Kidney glomerular epithelial cell (primary cell): ENCODE results near the gene MAFB.

Source experiments
- DNase-seq: peaks from one replicate; lab custom pipeline; 2025; lab: John Stamatoyannopoulos, UW

Gene MAFB

DNA sequence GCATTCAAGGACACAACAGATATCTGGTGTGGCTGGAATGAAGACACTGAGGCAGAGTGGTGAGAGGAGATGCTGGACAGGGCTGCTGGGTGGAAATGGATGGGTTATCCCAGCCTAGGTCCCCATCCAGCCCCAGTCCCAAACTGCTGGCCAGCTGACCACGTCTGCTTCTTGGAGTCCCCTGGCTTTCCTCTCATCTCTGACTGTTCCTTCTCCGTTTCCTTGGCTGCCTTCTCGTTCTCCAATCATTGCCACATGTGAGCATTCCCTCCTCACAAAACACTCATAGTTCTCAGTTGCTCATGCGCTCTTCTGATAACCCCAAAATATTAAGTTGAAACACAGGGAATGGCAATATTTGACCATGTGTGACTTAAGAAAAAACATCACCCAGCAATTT, 31.5 kb downstream of the MAFB start:
- no peak for DNase-seq

DNA sequence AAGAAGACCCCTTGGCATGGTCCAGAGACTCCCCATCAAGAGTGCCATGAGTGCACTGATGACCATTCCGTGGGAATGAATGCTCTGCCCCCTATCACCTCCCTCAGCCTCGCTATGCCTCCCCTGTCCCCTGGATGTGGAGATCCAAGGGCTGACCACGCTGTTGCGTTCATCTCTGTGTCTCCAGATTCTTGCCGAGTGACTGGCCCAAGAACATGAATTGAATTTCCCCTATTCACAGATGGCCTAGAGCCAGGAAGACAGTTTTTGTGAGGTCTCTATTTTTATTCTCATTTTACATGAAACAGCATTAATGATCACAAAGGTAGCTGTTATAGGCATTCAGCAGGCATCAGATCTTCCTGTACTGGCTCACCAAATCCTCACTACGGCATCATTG, 33.6 kb downstream of the MAFB start:
- no peak for DNase-seq

DNA sequence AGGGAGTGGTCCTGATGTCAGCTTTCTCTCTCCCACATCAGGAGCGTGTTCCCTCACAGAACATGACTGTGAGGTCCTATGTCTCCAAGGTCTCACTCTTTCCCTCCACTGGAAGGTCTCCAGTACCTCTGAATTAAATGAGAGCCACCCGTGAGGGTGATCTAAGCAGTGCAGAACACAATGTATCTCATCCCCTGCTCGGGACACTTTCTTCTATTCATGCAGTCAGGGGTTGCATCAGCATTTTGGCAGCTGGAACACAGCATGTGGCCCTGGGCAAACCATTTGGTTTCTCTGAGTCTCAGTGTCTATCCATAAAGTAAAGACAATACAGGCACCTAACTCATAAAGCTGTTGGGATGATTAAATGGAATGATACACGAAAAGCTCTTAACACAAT, 34.2 kb downstream of the MAFB start:
- no peak for DNase-seq

DNA sequence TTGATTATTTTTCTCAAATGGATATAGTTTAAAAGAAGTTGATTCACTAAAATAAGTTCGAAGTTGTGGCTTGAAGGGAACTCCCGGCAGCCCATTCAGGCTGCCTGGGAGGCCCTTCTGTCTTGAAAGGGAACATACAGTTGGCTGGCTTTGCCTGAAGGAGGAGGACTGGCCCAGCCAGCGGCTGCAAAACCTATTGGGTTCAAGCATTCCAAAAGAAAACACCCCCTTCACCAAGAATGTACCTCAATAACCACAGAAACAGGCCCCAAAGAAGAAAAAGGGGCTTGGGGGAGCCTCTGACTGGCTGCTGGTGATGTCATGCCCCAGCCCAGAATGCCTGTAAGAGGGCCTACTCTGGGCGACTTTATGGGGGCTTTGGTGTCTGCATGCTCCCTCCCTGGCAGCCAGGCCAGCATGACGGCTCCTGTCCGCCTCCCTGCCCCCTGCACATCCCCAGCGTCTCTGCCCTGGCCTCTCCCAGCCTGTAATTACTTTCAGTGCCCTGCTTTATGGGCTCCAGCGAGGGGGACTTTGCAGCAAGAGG, 36.5 kb downstream of the MAFB start:
- no peak for DNase-seq

DNA sequence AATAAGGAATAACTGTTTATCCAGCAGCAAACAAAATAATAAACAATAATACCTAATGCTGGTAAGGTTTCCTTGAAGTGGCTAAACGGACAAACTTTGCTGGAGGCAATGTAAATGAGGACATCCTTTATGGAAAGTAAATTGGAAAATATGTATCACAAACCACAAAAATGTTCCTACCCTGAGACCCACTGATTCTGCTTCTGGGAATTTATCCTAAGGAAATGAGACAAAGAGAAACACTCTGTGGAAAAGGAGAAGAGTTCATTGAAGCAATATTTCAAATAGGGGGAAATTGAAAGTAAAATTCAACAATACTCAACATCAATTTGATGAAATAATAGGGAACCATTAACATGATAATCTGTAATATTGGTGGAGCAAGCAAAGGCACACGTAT, 37.9 kb downstream of the MAFB start:
- DNase-seq = no peak

DNA sequence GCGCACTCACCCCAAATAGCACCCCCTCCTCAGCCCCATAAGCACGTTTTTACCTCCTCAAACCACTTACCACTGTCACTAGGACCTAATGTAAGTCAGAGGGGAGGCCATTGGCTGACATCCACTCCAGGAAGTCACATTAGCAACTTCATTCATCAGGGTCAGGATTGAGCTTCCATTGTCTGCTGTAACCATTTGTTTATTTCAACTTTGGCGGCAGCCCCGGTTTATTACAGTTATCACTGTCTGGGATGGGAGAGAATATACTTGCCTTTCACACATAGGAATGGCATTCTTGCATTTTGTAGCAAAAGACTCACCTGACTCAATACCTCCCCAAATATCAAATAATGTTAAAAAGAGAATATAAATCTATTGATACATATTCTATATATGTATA, 38.3 kb downstream of the MAFB start:
- DNase-seq = no peak

DNA sequence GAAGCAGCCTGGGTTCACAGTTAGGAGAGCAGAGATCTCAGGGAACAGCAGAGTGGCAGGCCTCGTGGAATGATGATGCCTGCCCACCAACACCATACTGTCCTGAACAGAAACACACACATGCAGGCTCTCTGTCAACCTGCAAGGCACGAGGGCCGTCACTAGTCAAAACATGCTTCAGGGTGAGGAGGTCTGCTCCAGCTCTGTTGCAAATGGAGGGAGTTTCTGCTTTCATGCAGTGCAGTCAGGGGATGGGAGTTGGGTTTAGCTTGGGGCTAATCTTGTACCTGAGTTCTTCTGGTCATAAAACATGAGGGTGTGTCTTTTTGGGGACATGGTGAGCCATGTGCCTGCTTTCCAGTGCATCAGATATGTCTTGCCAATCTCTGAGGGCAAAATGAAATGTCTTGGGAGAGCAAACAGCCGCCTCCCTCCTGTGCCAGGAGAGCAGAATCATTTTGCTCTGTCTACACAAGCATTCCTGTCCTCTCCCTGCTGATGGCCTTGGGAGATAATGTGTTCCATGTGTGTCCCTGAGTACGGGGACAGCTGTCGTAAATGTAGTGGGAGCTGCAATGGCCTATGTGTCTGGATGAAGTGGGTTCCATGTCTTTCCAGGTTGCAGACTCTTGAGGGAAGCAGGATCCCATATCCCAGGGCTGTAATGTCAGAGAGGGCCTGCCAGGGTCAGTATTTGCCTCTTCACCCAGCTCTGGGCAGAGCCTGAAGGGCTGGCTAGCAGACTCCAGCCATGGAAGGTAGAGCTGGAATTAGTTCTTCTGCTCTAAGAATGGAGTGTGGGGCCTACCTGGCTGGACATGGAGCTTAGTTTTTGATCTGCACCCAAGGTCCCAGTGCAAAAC, 40.6 kb downstream of the MAFB start:
- DNase-seq = no peak

DNA sequence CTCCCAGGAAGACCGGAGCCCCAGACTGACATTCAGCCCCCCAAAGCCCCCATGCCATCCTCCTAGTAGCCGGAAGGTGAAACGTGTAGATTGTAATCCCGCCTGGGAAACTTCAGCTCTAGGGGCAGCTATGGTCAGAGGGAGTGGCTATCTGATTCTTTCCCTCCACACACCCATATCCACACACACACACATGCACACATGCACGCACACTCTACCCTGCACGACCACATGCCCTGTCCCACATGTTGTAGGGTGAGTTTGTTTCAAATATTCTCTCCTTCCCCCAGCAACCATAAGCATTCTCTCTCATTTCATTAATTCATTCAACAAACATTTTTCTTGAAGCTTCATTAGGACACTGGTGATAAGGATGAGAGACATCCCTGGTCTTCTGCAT, 42.2 kb downstream of the MAFB start:
- DNase-seq = no peak

DNA sequence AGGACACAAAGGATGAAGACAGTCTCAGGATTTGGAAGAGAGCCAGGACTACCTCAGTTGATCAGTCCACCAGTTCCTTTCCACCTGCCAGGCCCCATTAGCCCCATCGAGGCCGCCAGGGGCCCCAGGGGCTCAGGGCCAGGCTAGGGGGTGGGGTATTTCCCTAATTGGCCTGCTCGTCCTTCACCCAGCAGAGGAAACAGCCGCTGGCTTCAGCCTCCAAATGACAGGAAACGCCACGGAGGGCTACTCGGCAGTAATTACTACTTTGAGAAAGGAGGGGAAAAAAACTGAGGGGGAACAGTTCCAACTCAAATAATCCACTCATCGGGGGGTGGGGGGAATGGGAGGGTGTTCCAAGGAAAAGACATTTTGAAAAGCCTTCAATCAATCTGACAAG, 42.7 kb downstream of the MAFB start:
- DNase-seq = no peak

DNA sequence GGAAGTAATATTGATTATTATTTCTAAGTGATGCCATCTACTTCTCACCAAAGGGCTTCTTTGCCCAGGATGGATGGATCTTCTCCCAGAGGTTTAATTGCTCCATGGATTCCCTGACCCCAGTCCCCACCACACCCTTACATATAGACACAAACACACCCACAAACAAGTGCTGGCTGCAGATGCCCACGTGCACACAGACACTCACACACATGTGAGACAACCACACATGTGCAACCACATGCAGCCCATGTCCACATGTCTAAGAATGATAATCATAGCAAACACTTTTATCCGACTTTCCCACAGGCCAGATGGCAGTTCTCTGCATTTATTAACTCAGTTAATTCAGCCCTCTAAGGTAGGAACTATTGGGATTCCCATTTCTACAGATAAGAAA, 44.2 kb downstream of the MAFB start:
- no peak for DNase-seq

DNA sequence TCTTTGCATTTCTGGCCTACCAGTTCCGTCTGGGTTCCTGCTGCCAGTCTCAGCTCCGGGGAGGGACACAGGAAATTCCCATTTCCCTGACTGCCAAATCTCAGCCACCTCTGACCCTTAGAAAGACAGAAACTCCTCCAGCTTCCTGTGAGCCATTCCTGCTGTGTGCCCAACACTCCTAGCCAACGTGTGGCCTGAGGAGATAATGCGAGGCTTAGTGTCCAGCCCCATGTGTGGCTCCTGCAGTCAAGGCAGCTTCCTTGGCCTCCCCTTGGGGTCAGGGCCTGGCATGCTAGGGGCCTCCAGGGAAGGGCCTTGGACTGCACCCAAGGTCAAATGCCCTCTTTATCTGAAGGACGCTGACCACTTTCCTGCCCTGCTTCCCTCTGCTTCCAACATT, 45.1 kb downstream of the MAFB start:
- DNase-seq = no peak

DNA sequence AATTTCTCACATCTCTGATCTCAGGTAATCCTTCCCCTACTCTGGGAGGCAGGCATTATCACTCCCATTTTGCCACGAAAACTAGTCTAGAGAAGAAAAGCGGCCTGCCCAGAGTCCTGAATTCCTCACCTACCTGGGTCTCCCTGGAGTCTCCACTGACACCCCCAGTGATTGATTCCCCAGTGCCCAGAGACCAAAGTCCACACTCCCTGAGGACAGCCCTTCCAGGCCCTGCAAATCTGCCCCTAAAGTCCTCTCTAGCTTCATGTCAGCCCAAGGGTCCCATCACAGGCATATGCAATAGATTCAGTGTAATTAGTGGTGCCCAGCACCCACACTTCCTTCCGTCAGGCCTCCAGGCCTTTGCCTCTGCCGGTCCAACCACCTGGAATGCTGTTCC, 47.2 kb downstream of the MAFB start:
- no peak for DNase-seq

DNA sequence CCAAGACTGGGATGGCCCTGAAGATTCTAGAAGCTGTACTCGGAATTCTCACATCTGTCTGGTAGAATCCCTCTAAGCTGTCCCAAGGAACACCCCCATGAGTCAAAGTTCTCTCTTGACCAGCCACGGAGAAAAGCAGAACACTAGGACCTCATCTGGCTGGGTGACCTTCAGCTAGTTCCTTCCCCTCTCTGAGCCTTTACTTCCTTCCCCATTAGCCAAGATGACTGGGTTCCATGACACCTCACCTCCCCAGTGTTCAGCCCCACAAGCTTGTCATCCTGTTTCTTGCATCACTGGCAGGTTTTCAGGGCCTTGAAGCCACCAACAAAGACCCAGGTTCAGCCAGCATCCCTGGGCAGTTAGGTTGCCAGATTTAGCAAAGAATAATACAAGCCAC, 47.8 kb downstream of the MAFB start:
- DNase-seq = no peak

DNA sequence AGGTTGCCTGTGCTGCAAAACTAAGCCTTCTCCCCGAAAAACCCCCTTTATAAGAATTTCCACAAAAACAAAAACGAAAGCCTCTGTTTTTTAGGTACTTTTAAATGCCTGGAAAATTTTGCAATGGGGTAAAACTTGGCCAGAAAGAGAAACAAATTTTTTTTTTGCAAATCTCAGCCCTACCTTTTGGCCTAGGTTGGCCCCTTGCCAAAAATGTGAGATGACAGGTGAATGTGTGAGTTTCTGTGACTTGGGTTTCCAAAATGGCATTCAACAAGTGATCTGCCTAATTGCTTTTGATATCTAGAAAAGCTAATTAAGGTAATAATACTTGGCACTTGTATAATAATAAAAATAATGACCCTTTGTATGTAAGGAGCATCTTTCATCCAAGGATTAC, 48.4 kb downstream of the MAFB start:
- no peak for DNase-seq

DNA sequence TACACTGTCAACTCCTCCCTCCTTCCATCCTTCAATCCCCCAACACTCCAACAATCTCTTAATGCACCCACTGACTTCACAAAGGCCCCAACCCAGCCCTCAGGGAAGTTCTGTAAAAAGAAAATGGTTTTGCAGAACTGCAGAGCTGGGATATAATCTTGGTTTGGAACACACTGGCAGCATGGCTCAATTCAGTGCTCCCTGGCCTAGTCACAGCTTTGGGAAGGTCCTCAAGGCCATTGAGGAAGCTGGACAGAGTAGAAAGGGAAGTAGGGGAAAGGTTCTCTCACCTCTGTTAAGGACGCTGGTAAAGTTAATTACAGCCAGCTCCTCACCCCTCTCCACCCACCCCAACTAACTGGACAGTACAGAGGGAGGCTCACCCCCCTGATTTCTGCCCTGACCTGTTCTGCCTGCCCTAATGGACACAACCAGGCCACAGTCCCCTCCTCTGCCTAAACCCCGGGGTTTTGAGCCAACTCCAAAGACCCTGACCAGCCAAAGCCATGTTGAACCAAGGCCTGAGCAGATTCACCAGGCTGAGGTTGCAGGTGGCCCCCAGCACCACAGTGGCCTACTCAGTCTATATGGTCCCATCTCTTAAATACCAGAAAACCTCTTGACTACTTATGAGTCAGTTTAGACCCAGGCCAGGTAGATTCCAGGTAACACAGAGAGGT, 49.2 kb downstream of the MAFB start:
- no peak for DNase-seq

DNA sequence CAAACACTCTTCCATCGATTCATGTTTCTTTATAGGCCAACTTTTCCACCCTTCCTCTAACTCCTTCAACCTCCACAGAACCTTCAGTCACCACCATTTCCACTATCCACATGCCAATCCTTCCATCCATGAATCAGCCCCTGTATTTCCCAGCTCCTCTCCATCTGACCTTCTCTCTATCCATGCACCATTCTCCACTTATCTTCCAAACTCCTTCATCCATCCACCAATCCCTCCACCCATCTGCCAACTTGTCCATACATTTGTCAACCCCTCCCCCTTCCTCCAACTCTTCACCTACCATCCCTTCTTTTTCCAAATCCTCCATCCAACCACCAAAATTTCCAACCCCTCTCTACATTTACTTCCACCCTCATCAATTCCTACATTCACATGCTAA, 49.9 kb downstream of the MAFB start:
- no peak for DNase-seq

DNA sequence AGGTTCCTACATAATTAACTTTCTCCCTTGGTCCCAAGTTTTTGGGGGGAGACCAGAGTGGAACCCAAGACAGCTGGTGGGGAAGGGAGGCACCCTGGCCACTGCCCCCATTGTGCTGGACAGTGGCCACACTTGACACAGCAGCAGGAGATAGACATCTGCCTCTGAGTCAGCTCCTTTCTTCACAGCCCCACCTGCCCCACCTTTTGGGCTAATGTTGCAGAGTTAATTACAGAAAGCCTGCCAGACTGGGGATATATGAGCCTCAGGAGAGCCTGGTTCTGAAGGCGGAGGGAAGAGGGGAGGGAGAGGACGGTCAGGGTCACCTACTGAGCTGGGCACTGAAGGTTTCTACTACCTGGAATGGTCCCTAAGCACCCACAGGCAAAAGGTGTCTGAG, 50.6 kb downstream of the MAFB start:
- DNase-seq = no peak

DNA sequence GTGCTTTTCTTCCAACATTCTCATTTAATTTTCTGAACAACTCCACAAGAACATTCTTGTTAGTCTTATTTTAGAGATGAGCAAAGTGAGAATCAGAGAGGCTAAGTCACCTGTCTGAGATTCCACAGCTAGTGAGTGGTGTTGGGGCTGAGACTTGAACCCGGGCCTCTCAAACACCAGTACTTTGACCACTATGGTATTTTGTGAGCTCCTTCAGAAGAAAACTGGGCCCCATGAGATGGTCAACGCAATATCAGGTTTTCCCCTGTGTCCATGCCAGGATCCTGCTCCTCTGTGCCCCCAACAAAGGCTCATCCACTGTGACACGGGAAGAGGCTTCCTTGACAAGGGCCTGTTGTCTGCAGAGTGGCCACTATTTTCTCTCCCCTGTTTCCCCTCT, 51.9 kb downstream of the MAFB start:
- DNase-seq = no peak

DNA sequence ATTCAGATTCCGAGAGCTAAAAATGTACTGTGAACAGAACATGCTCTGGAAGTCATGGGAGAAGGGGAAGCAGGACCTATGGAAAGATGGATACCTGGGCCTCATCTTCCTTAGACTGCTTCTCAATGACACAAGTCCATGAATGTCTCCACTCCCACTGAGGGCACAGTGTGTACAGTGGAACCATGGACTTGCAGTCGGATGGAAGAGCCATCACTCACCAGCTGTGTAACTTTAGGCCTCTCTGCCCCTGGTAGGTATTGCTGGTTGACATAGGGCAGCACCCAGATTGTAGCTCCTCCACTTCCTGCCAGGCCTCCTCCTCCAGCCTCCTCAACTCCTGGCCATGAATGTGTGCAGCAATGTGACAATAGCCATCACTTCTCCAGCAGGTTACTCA, 52.5 kb downstream of the MAFB start:
- DNase-seq = no peak

DNA sequence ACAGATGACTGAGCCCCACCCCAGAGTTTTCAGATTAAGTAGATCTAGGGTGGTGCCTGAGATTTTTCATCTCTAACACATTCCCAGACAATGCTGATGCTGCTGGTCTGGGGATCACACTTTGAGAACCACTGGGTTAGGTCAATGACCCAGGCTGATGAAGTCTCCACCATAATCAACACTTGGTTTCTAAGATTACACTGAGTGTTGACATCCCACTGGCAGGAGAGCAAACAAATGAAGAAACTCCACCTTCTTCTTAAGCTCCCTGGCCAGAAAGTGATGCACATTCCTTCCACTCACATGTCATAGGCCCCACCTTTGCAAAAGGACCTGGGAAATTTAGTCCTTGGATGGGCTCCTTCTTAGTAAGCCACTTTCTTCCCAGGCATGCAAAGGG, 53.1 kb downstream of the MAFB start:
- DNase-seq = no peak
